GM19238 (cell line): ENCODE measurements around the gene CBS.
"Not testable (repeated sequence)": the region's sequence is repeated elsewhere in the genome, so short reads cannot be mapped to it uniquely, and the experiment has no call there.

ENCODE experiments used
- DNase-seq: peaks from one replicate; pipeline ENCODE4 v3.0.0; 2011; ENCODE audit warnings: low spot score; ENCODE audit not compliant: insufficient read length

CBS gene

GRCh38 chr21:43075170-43076022 is at the start of gene CBS:
Gene CBS (minus strand): TSS chr21:43075835. CDS start chr21:43072193, 3,642 bp downstream.
- DNase-seq = not testable (repeated sequence)

- not testable (repeated sequence) for DNase-seq
These were observed 40.3 kb upstream of the CBS start for GRCh38 chr21:43115956-43116355.

- not testable (repeated sequence) for DNase-seq
These were observed 38.8 kb upstream of the CBS start for GRCh38 chr21:43114483-43114882.

- DNase-seq = not testable (repeated sequence)
These were observed 33.4 kb upstream of the CBS start for GRCh38 chr21:43109006-43109405.

- not testable (repeated sequence) for DNase-seq
These were observed 32.5 kb upstream of the CBS start for GRCh38 chr21:43108177-43108576.

GRCh38 chr21:43107794-43108137 is 32.1 kb upstream of the CBS start:
- DNase-seq = not testable (repeated sequence)

- not testable (repeated sequence) for DNase-seq
These were observed 31.5 kb upstream of the CBS start, which contains the start of gene U2AF1 for GRCh38 chr21:43106965-43107793. Gene U2AF1 (minus strand): TSS chr21:43107570. CDS start chr21:43107494, 76 bp downstream.

- DNase-seq = not testable (repeated sequence)
These were observed 29.0 kb upstream of the CBS start for GRCh38 chr21:43104642-43105041.

- not testable (repeated sequence) for DNase-seq
These were observed 26.6 kb upstream of the CBS start for GRCh38 chr21:43102281-43102680.

GRCh38 chr21:43101676-43102075 is 26.0 kb upstream of the CBS start:
- DNase-seq = not testable (repeated sequence)

GRCh38 chr21:43101000-43101399 is 25.4 kb upstream of the CBS start:
- DNase-seq = not testable (repeated sequence)

- not testable (repeated sequence) for DNase-seq
These were observed 16.5 kb upstream of the CBS start for GRCh38 chr21:43091979-43092614.

GRCh38 chr21:43090947-43091346 is 15.3 kb upstream of the CBS start:
- DNase-seq = not testable (repeated sequence)

- not testable (repeated sequence) for DNase-seq
These were observed 13.8 kb upstream of the CBS start for GRCh38 chr21:43089463-43089862.

- DNase-seq = not testable (repeated sequence)
These were observed 7.1 kb upstream of the CBS start for GRCh38 chr21:43082587-43083300.

GRCh38 chr21:43076643-43077042 is 1.0 kb upstream of the CBS start:
- DNase-seq = not testable (repeated sequence)

- DNase-seq = not testable (repeated sequence)
These were observed 495 bp upstream of the CBS start for GRCh38 chr21:43076023-43076637.

GRCh38 chr21:43074401-43075169 is 1.1 kb downstream of the CBS start:
- DNase-seq = not testable (repeated sequence)

- DNase-seq = not testable (repeated sequence)
These were observed 2.9 kb downstream of the CBS start for GRCh38 chr21:43072742-43073141.

GRCh38 chr21:43069682-43070081 is 6.0 kb downstream of the CBS start:
- DNase-seq = not testable (repeated sequence)
